HEK293 (cell line): ENCODE measurements around the gene NHS.

Experiments
- CTCF ChIA-PET: fragments of 350-600 bp; formaldehyde crosslinking; extraction: SDS; loops from one replicate; lab custom pipeline; 2021; ENCODE audit warnings: antibody characterized with exemption; lab: Yijun Ruan, JAX
- POLR2A ChIA-PET: fragments of 300-600 bp; formaldehyde crosslinking; extraction: SDS; loops from one replicate; lab custom pipeline; 2020; ENCODE audit warnings: antibody characterized with exemption, inconsistent platforms; lab: Yijun Ruan, JAX
- H3K27ac ChIP-seq: fragments of 200-500 bp; sonication (Bioruptor generic); 2 replicates; pipeline ENCODE4 v1.5.1; 2014; ENCODE audit warnings: low read depth, low read length, control low read depth, inconsistent platforms; ENCODE audit errors: extremely low read depth
- H3K36me3 ChIP-seq, 2 experiments: fragments of 200-500 bp in 1 of 2; sonication (Bioruptor generic) in 1 of 2; 1 replicate in 1 of 2; 2 replicates in 1 of 2; pipeline ENCODE4 v1.5.1; 2014 to 2017; ENCODE audit warnings: inconsistent platforms in 2 of 2, low read length in 2 of 2; ENCODE audit not compliant: control insufficient read depth in 2 of 2, insufficient read depth in 1 of 2
- H3K4me1 ChIP-seq: fragments of 200-500 bp; sonication (Bioruptor generic); 2 replicates; pipeline ENCODE4 v1.5.1; 2014; ENCODE audit warnings: mild to moderate bottlenecking, low read length, inconsistent platforms; ENCODE audit not compliant: control insufficient read depth, insufficient read depth
- H3K4me3 ChIP-seq: 2 replicates; pipeline ENCODE4 v1.5.1; 2011; ENCODE audit warnings: low read depth, mild to moderate bottlenecking, control low read depth, low read length, moderate library complexity
- H3K9me3 ChIP-seq: fragments of 200-500 bp; sonication (Bioruptor generic); 2 replicates; pipeline ENCODE4 v1.5.1; 2014; ENCODE audit warnings: low read depth, low read length, inconsistent platforms; ENCODE audit not compliant: control insufficient read depth, insufficient read depth
- FEZF1 ChIP-seq: fragments of 450-650 bp; formaldehyde crosslinking; IDR thresholded peaks from 2 replicates; pipeline ENCODE4 v1.5.1; 2016; ENCODE audit warnings: missing biosample characterization, missing genetic modification characterization
- GLIS1 ChIP-seq: fragments of 450-650 bp; formaldehyde crosslinking; IDR thresholded peaks from 2 replicates; pipeline ENCODE4 v1.5.1; 2016; ENCODE audit warnings: missing biosample characterization, missing genetic modification characterization
- KLF17 ChIP-seq: fragments of 450-650 bp; formaldehyde crosslinking; IDR thresholded peaks from 2 replicates; pipeline ENCODE4 v1.5.1; 2016; ENCODE audit warnings: missing biosample characterization, missing genetic modification characterization
- KLF9 ChIP-seq: fragments of 450-650 bp; formaldehyde crosslinking; IDR thresholded peaks from 2 replicates; pipeline ENCODE4 v1.5.1; 2016; ENCODE audit warnings: missing biosample characterization, missing genetic modification characterization, low read depth
- MEIS1 ChIP-seq: sonication (generic); formaldehyde crosslinking; IDR thresholded peaks from 2 replicates; pipeline ENCODE4 v1.8.1; 2022; ENCODE audit warnings: missing genetic modification reagents, mild to moderate bottlenecking, borderline replicate concordance
- OSR2 ChIP-seq: fragments of 450-650 bp; formaldehyde crosslinking; IDR thresholded peaks from 2 replicates; pipeline ENCODE4 v1.5.1; 2016; ENCODE audit warnings: missing biosample characterization, missing genetic modification characterization
- TRIM28 ChIP-seq: IDR thresholded peaks from 2 replicates; pipeline ENCODE4 v1.6.1; 2011; ENCODE audit warnings: low read length, control low read depth, borderline replicate concordance
- YY1 ChIP-seq: fragments of 450-650 bp; formaldehyde crosslinking; IDR thresholded peaks from 2 replicates; pipeline ENCODE4 v1.5.1; 2018; ENCODE audit warnings: missing biosample characterization, missing genetic modification characterization
- ZBTB17 ChIP-seq: fragments of 450-650 bp; formaldehyde crosslinking; IDR thresholded peaks from 2 replicates; pipeline ENCODE4 v1.5.1; 2016; ENCODE audit warnings: missing biosample characterization, missing genetic modification characterization
- ZBTB48 ChIP-seq: fragments of 450-650 bp; formaldehyde crosslinking; IDR thresholded peaks from 2 replicates; pipeline ENCODE4 v1.5.1; 2016; ENCODE audit warnings: missing biosample characterization, missing genetic modification characterization
- ZFP69B ChIP-seq: fragments of 450-650 bp; formaldehyde crosslinking; IDR thresholded peaks from 2 replicates; pipeline ENCODE4 v1.5.1; 2016; ENCODE audit warnings: missing biosample characterization, missing genetic modification characterization
- ZNF10 ChIP-seq: fragments of 450-650 bp; formaldehyde crosslinking; IDR thresholded peaks from 2 replicates; pipeline ENCODE4 v1.5.1; 2017; ENCODE audit warnings: missing biosample characterization, missing genetic modification characterization
- ZNF121 ChIP-seq: fragments of 450-650 bp; formaldehyde crosslinking; IDR thresholded peaks from 2 replicates; pipeline ENCODE4 v1.5.1; 2016; ENCODE audit warnings: missing biosample characterization, missing genetic modification characterization
- ZNF148 ChIP-seq: fragments of 450-650 bp; formaldehyde crosslinking; IDR thresholded peaks from 2 replicates; pipeline ENCODE4 v1.5.0; 2017; ENCODE audit warnings: missing biosample characterization, missing genetic modification characterization, borderline replicate concordance
- ZNF221 ChIP-seq: fragments of 450-650 bp; formaldehyde crosslinking; IDR thresholded peaks from 2 replicates; pipeline ENCODE4 v1.5.1; 2017; ENCODE audit warnings: missing biosample characterization, missing genetic modification characterization, borderline replicate concordance
- ZNF23 ChIP-seq: fragments of 450-650 bp; formaldehyde crosslinking; IDR thresholded peaks from 2 replicates; pipeline ENCODE4 v1.5.1; 2016; ENCODE audit warnings: missing biosample characterization, missing genetic modification characterization, borderline replicate concordance
- ZNF24 ChIP-seq: fragments of 450-650 bp; formaldehyde crosslinking; IDR thresholded peaks from 2 replicates; pipeline ENCODE4 v1.5.1; 2016; ENCODE audit warnings: missing biosample characterization, missing genetic modification characterization
- ZNF324 ChIP-seq: fragments of 450-650 bp; formaldehyde crosslinking; IDR thresholded peaks from 2 replicates; pipeline ENCODE4 v1.5.1; 2016; ENCODE audit warnings: missing biosample characterization, missing genetic modification characterization
- ZNF37A ChIP-seq: fragments of 450-650 bp; IDR thresholded peaks from 2 replicates; pipeline ENCODE4 v1.5.1; 2018; ENCODE audit warnings: missing biosample characterization, missing genetic modification characterization
- ZNF404 ChIP-seq: fragments of 450-650 bp; formaldehyde crosslinking; IDR thresholded peaks from 2 replicates; pipeline ENCODE4 v1.5.1; 2017; ENCODE audit warnings: missing biosample characterization, missing genetic modification characterization
- ZNF423 ChIP-seq: fragments of 450-650 bp; formaldehyde crosslinking; IDR thresholded peaks from 2 replicates; pipeline ENCODE4 v1.5.1; 2016; ENCODE audit warnings: missing biosample characterization, missing genetic modification characterization
- ZNF530 ChIP-seq: fragments of 450-650 bp; formaldehyde crosslinking; IDR thresholded peaks from 2 replicates; pipeline ENCODE4 v1.5.1; 2016; ENCODE audit warnings: low read depth, missing biosample characterization, missing genetic modification characterization
- ZNF626 ChIP-seq: fragments of 450-650 bp; sonication (Bioruptor Pico); formaldehyde crosslinking; IDR thresholded peaks from 2 replicates; pipeline ENCODE4 v1.5.1; 2018; ENCODE audit warnings: missing biosample characterization, missing genetic modification characterization, inconsistent platforms
- ZNF654 ChIP-seq: fragments of 450-650 bp; formaldehyde crosslinking; IDR thresholded peaks from 2 replicates; pipeline ENCODE4 v1.5.1; 2016; ENCODE audit warnings: low read depth, missing biosample characterization, missing genetic modification characterization
- ZNF660 ChIP-seq: fragments of 450-650 bp; IDR thresholded peaks from 2 replicates; pipeline ENCODE4 v1.5.1; 2018; ENCODE audit warnings: missing biosample characterization, mild to moderate bottlenecking, missing genetic modification characterization
- ZSCAN23 ChIP-seq: fragments of 450-650 bp; formaldehyde crosslinking; IDR thresholded peaks from 2 replicates; pipeline ENCODE4 v1.5.1; 2016; ENCODE audit warnings: missing biosample characterization, missing genetic modification characterization
- TF ChIP-seq, protein P1 (sequence below): fragments of 450-650 bp; formaldehyde crosslinking; IDR thresholded peaks from 2 replicates; pipeline ENCODE4 v1.5.1; 2017; ENCODE audit warnings: missing biosample characterization, mild to moderate bottlenecking, missing genetic modification characterization, moderate library complexity
- TF ChIP-seq, protein P2 (sequence below): fragments of 450-650 bp; formaldehyde crosslinking; IDR thresholded peaks from 2 replicates; pipeline ENCODE4 v1.5.1; 2017; ENCODE audit warnings: missing biosample characterization, missing genetic modification characterization
- TF ChIP-seq, protein P3 (sequence below): fragments of 450-650 bp; formaldehyde crosslinking; IDR thresholded peaks from 2 replicates; pipeline ENCODE4 v1.5.1; 2016; ENCODE audit warnings: missing biosample characterization, missing genetic modification characterization

Gene NHS

GRCh38 chrX:17559728-17560379, 184.9 kb downstream of the NHS start:
- no peak overlapping the region for H3K4me3 ChIP-seq
- peaks cover 14% of the 10 kb centered on the region; the same call in 1 of the 2 replicates for H3K4me1 ChIP-seq
- ChIA-PET CTCF (interaction anchor here (0.6 to 1.6 kb wide), 6 partner anchors 11 to 31 kb away, joined by 3 to 5 read pairs (median 4); no protein-coding TSS in a partner anchor), POLR2A (no interaction called here)
- no peaks in the 10 kb centered on the region for H3K9me3 ChIP-seq
- H3K36me3 ChIP-seq, result no peaks in the 10 kb centered on the region
- H3K27ac ChIP-seq, result peak overlapping the region; percentile 32; the same call in 1 of the 2 replicates
- TF ChIP-seq ZBTB17 (peak; percentile 91), KLF17 (tag by site-specific recombination) (no peak), ZNF121 (tag by site-specific recombination) (no peak), MEIS1 (no peak), TRIM28 (peak; percentile 93), ZNF148 (tag by site-specific recombination) (no peak), ZNF37A (peak; percentile 55; the same call in 1 of the 2 replicates), ZNF660 (tag by site-specific recombination) (no peak), OSR2 (tag by site-specific recombination) (no peak), ZFP69B (tag by site-specific recombination) (no peak), ZNF10 (tag by site-specific recombination) (no peak), ZNF423 (tag by site-specific recombination) (no peak), ZNF654 (tag by site-specific recombination) (no peak), KLF9 (tag by site-specific recombination) (no peak), ZNF221 (tag by site-specific recombination) (no peak), ZBTB48 (0 out of 2 replicates have a peak, but pooled peaks have one; percentile 26), GLIS1 (tag by site-specific recombination) (no peak), ZNF24 (tag by site-specific recombination) (no peak), FEZF1 (tag by site-specific recombination) (no peak), ZNF404 (tag by site-specific recombination) (no peak), ZNF530 (tag by site-specific recombination) (no peak), YY1 (tag by site-specific recombination) (no peak), ZNF626 (no peak), ZSCAN23 (tag by site-specific recombination) (no peak), ZNF324 (tag by site-specific recombination) (no peak), ZNF23 (tag by site-specific recombination) (no peak)
- TF ChIP-seq, protein P1, sequence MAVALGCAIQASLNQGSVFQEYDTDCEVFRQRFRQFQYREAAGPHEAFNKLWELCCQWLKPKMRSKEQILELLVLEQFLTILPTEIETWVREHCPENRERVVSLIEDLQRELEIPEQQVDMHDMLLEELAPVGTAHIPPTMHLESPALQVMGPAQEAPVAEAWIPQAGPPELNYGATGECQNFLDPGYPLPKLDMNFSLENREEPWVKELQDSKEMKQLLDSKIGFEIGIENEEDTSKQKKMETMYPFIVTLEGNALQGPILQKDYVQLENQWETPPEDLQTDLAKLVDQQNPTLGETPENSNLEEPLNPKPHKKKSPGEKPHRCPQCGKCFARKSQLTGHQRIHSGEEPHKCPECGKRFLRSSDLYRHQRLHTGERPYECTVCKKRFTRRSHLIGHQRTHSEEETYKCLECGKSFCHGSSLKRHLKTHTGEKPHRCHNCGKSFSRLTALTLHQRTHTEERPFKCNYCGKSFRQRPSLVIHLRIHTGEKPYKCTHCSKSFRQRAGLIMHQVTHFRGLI (tag by site-specific recombination), result no peak
- TF ChIP-seq, protein P2, sequence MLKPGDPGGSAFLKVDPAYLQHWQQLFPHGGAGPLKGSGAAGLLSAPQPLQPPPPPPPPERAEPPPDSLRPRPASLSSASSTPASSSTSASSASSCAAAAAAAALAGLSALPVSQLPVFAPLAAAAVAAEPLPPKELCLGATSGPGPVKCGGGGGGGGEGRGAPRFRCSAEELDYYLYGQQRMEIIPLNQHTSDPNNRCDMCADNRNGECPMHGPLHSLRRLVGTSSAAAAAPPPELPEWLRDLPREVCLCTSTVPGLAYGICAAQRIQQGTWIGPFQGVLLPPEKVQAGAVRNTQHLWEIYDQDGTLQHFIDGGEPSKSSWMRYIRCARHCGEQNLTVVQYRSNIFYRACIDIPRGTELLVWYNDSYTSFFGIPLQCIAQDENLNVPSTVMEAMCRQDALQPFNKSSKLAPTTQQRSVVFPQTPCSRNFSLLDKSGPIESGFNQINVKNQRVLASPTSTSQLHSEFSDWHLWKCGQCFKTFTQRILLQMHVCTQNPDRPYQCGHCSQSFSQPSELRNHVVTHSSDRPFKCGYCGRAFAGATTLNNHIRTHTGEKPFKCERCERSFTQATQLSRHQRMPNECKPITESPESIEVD (tag by site-specific recombination), result peak; percentile 48; the same call in 1 of the 2 replicates
- TF ChIP-seq, protein P3, sequence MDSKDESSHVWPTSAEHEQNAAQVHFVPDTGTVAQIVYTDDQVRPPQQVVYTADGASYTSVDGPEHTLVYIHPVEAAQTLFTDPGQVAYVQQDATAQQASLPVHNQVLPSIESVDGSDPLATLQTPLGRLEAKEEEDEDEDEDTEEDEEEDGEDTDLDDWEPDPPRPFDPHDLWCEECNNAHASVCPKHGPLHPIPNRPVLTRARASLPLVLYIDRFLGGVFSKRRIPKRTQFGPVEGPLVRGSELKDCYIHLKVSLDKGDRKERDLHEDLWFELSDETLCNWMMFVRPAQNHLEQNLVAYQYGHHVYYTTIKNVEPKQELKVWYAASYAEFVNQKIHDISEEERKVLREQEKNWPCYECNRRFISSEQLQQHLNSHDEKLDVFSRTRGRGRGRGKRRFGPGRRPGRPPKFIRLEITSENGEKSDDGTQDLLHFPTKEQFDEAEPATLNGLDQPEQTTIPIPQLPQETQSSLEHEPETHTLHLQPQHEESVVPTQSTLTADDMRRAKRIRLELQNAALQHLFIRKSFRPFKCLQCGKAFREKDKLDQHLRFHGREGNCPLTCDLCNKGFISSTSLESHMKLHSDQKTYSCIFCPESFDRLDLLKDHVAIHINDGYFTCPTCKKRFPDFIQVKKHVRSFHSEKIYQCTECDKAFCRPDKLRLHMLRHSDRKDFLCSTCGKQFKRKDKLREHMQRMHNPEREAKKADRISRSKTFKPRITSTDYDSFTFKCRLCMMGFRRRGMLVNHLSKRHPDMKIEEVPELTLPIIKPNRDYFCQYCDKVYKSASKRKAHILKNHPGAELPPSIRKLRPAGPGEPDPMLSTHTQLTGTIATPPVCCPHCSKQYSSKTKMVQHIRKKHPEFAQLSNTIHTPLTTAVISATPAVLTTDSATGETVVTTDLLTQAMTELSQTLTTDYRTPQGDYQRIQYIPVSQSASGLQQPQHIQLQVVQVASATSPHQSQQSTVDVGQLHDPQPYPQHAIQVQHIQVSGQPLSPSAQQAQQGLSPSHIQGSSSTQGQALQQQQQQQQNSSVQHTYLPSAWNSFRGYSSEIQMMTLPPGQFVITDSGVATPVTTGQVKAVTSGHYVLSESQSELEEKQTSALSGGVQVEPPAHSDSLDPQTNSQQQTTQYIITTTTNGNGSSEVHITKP (tag by site-specific recombination), result 0 out of 2 replicates have a peak, but pooled peaks have one; percentile 10
